NCI-H2029 treated with DMSO at 0.1 percent for 48 hours (cell line): ENCODE measurements around the gene ADD2.
"Not testable (repeated sequence)": the region's sequence is repeated elsewhere in the genome, so short reads cannot be mapped to it uniquely, and the experiment has no call there.

Experiments
- DNase-seq: peaks from one replicate; lab custom pipeline; 2025; lab: John Stamatoyannopoulos, UW

ADD2 gene

DNA sequence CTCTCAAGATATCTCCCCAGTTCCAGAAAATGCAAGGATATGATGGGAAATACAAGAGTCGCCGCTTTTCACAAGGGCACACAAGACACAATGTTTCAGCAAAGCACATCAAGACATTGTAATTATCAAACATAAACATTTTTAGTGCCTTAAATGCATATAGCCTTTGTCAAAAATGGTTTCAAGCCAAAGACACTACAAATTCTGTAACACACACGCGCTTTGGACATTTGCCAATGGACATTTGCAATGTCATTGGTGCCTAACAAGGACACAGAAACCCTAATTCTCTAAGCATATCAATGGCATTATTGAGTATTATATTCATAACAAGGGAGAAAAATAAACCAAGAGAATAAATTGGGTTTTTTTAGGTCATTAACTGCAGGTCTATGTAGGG lies 16.1 kb downstream of the ADD2 start:
- no peak for DNase-seq

DNA sequence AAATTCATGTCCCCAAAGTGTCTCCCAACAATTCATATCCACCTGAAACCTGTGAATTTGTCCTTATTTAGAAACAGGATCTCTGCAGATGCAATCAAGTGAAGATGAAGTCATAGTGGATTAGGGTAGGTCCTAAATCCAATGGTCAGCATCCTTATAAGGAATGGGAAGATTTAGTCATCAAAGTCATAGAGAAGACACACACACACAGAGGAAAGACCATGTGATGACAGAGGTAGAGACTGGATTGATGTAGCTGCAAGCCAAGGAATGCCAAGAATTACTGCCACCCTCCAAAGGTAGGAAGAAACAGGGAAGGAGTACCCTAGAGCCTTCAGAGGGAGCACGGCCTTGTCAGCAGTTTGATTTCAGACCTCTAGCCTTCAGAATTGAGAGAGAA lies 17.7 kb downstream of the ADD2 start:
- DNase-seq = no peak

DNA sequence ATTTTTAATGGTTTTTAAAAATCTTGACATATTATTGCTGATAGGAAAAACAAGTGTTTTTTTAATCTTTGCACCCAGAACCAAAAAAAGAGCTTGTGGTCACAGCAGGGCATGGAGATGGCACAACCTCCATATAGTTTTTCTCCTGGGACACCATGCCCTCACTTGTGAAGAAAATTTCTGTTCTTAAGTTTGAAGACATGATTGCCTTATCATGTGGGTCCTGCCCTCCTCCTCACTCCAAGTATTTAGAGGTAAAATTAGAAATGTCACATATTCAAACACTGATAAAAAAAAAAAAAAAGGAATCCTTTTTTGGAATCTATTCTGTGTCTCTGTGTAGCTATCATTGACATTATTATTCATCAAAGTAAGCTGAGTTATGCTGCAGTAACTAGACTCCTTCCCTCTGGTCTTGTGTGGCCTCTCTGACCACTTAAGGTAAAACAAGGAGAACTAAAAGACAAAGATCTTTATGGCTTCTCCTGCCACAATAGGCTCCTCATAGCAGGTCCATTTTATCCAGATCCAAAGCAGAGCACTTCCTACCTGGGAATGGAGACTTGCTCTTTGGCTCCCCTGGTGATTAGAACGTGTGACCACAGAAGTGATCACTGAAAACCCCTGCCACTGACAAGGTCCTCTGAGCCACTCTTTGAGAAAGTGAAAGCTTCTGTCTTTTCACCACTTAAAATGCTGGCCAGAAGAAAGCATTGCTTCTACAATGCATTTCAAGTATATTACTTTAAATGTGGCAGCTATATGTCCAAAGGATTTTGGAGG lies 19.8 kb downstream of the ADD2 start:
- no peak for DNase-seq

DNA sequence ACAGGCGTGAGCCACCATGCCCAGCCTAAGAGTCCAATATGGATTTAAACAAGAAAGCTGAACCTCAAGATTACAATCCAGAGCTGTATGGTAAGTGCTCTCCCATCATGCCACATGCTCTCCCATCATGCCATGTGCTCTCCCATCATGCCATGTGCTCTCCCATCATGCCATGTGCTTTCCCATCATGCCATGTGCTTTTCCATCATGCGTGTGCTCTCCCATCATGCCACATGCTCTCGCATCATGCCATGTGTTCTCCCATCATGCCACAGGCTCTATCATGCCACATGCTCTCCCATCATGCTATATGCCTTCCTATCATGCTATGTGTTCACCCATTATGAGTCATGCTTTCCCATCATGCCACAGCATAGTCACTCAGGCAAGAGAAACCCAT lies 20.7 kb downstream of the ADD2 start:
- no peak for DNase-seq

DNA sequence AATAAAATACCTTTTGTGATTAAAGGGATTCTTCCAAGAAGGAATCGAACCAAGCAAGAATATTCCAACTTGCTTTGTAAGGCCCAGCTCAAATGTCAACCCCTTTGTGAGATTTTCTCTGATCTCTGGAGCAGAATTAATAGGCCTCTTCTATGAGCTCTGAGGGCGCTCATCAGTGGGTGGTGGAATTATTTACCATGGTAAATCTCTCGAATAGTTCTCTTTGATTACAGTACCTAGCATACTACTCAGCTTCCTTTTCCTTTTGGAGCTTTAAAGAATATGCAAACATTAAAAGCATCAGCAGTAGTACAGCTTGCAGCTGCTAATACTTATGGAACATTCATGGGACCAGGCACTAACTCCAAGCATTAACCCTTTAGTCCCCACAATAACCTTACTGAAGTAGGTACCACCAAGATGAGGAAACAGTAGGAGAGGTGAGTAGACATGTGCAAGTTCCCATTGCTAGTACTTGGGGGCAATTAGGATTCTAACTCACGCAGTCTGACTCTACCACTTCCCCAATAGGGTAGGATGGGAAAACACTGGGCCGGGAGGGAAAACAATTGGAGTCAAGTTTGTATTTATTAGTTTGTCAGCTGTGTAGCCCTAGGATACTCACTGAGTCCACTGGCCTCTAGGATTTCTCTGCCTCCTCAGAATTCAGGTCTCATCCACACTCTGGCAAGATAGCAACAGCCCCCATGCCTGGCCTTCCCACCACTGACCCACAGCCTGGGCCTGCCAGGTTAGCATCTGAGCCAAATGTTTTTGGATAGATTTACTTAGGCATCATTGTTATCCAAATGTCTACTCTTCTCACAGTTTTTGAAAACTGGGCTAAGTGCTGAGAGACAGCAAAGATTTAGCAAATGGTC lies 21.7 kb downstream of the ADD2 start:
- DNase-seq = no peak

DNA sequence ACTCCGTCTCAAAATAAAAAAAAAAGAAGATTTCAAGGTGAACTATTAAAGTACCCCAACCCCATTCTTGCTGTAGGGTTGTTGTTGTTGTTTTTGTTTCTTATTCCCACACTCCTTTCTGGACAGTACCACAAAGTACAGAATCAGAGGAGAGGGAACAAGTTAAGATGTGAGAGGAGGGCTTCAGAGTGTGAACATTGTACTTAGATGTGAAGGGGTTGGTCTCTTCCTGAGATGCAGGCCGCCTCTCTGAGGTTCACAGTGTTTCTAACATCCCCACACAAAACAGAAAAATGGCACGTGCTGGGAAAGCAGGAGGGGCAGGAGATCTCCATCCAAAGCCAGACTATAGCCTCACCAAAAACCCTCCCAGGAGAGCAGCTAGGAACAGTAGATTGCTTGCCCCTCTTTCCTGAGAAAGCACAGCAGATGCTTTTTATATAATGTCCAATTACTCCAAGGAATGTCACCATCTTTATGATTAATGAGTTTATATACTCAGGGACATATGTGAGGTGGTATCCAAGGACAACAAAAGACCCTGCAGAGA lies 22.6 kb downstream of the ADD2 start:
- no peak for DNase-seq

DNA sequence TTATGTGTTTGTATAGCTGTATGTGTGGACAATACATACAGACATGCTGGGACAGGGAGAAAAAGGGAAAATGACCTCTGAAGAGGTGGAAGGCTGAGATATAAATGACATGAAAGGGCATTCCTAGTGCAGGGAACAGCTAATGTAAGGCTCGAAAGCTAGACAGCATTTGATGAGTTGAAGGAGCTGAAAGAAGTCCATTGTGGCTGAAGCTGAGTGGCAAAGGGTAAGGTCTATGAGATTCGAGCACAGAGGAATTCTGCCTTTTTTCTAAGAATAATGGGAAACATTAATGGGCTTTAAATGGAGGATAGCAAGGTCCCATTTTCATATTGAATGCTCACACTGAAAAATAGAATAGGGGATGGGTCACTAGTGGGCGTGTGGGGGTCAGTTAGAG lies 23.6 kb downstream of the ADD2 start:
- no peak for DNase-seq

DNA sequence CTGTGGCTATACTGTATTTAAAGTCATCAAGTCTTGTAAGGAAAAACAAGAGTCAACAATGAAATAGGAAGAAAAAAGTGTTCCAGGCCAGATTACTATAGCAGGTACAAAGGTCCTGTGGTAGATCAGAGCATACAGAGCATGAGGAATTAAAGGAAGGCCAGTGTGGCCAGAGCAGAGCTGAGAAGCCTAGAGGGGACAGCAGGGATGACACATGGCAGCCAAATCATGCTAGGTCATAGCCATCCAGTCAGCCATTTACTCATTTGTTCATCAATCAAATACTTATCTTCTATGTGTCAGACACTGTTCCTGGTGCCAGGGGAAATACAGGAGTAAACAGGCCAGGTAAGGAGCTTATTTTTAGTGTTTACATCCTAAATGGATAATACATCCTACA lies 24.3 kb downstream of the ADD2 start:
- DNase-seq = no peak

DNA sequence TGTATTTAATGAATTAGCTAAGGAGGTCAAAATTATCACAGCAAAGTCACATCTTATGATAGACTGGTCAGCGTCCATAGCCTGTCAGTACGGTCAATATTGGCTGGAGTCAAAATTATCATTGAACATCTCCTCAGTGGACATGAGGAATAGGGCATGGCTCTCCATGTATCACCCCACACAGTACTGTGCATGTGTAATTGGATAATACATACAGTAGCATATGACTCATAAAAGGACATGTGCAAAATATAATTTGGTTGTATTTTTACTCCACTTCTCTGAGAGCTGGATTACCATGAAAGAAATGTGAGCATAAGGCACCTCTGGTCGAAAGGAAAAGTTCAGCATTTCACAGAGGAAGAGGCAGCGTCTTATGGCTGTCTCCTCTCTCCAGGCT lies 24.9 kb downstream of the ADD2 start:
- no peak for DNase-seq

DNA sequence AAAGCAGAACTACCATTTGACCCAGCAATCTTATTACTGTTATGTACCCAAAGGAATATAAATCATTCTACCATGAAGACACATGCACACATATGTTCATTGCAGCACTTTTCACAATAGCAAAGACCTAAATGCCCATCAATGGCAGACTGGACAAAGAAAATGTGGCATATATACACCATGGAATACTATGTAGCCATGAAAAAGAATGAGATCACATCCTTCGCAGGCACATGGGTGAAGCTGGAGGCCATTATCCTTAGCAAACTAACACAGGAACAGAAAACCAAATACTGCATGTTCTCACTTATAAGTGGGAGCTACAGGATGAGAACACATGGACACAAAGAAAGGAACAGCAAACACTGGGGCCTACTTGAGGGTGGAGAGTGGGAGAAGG lies 28.5 kb downstream of the ADD2 start:
- DNase-seq = not testable (repeated sequence)

DNA sequence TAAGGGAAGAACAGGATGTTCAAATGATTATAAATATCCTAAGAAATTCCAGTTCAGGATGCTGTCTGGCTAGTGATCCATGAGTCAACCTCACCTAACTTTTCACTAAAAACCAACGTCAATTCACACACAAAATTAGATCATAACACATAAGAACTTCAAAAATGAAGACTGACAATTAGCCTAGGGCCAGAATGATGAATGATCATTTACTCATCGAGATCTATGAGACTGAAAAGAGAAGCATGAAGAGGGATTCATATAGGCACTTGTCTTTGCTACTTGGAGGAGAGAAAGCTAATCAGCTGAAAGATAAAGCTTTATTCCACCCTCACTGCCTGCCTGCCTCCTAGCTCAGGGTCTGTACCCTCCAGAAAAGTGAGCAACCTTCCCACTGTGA lies 29.8 kb downstream of the ADD2 start:
- no peak for DNase-seq

DNA sequence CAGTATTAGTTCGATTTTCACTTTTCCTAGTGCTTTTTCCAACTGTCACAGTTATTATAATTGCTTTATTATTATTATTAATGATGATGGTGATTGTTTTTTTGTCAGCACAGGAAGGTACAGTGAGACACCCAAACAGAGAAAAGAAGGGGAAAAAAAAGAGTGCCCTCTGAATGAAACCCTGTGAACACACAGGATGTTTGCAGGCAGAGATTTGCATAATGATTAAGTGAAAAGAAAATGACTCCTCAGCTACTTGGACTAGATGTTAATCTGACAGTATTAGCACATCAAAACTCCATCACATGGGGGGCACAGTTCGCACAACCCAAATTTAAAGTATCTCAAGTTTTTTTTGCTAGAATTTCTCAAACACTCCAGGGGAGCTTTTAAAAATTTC lies 32.9 kb downstream of the ADD2 start:
- no peak for DNase-seq

DNA sequence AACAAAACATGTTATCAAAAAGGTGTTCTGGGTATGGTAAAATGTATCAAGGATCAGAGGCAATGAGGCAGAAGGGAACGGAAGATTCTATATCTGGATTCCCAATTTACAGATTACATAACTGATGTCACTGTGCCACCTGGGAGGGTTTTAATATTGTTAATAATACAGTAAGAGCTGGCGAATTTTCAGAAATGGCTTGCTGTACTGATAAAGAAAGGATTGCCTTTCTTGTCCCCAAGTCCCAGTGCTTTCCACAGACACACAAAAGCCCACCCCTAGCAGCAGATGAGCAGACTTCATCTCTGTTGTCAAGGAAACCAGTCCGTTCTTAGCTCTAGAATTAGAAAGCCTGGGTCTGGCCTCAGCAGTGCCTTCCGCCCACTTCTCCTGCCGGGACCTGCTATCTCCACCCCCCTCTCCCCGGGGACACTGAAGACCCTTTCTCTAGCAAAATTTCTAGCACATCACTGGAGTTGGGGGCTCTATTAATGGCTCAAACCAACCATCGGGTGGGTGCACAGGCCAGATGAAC lies 34.3 kb downstream of the ADD2 start:
- DNase-seq = no peak

DNA sequence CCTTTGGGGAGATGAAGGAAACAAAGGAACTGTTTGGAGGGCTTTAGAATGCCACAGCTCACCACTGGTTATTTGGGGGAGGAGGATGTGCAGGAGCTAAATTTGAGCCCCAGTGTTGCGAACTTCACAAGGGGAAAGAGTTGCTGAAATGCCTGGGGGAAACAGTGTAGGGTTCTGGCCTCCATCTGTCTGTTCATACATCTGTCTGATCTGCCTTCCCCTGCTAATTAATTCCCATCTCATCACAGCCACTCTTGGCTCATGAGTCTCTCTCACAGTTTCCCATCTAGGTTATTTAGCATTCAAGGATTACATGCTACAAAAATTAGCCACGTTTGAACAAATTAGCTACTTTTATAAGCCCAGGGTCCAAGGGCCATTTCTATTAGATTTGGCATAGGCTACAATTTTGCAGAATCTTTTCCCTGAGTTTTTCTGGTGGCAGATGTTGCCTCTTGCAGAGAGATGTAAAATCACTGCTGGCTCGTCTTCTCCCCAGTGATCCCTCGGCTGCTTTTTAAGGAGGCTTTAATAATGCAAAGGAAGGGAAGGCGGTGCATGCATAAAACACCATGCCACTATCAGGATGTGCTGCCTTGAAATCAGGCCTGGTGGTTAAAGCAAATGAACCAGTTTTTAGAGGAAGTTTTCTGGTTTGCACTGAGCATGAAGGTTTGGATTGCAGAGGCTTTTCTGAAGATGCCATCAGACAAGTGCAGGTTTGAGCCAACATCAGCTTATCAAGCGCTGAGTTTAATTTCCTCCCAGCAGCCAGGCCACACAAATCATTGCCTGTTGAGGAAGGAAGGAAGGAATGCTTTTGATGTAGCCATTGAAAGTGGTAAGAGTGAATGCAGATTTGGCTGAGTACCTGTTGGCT lies 35.0 kb downstream of the ADD2 start:
- no peak for DNase-seq

DNA sequence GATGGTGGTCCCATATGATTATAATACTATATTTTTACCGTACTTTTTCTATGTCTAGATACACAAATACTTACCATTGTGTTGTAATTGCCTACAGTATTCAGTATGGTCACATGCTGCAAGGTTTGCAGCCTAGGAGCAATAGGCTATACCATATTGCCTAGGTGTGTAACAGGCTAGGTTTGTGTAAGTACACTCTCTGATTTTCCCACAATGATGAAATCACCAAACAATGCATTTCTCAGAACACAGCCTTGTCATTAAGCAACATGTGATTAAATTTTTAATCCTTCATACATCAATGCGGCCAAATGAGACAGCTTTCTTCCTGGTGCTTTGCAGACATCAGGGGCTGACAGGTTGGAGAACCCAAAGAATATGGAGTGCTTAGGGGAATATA lies 37.3 kb downstream of the ADD2 start:
- DNase-seq = no peak

DNA sequence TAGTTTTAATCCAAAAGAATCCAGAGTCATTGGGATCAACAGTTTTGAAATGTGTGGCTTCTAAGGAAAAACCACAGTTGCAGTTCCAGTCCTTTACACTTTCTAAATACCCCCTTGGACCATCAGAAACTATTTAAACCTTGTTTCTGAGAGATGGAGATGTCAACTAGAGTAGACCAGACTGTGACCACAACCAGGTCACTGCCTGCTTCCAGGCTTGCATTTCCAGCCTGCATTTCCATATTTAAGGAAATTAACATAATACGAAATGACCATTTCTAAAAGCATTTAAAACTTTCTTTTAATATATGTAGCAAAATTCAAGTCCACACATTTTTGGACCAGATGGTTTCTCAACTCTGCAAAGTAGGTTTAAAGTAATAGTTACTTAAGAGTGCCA lies 38.4 kb downstream of the ADD2 start:
- DNase-seq = no peak

DNA sequence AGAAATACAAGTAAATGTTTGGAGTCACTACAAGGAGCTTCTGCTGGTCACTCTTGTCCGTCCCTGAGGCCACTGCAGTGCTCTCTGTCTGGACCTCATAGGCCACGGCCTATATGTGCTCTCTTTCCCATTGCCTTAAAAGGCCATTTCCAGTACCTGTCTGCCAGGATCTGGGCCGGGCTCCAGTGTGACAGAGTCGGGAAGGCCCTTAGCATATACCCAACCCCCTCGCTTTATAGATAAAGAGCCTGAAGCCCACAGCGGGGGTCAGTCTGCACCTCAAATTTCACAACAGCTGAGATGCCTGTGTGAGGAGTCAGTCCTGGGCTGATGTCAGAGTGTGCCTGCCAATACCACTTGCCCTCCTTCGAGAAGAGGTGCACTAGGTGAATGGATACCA lies 39.9 kb downstream of the ADD2 start:
- DNase-seq = no peak

DNA sequence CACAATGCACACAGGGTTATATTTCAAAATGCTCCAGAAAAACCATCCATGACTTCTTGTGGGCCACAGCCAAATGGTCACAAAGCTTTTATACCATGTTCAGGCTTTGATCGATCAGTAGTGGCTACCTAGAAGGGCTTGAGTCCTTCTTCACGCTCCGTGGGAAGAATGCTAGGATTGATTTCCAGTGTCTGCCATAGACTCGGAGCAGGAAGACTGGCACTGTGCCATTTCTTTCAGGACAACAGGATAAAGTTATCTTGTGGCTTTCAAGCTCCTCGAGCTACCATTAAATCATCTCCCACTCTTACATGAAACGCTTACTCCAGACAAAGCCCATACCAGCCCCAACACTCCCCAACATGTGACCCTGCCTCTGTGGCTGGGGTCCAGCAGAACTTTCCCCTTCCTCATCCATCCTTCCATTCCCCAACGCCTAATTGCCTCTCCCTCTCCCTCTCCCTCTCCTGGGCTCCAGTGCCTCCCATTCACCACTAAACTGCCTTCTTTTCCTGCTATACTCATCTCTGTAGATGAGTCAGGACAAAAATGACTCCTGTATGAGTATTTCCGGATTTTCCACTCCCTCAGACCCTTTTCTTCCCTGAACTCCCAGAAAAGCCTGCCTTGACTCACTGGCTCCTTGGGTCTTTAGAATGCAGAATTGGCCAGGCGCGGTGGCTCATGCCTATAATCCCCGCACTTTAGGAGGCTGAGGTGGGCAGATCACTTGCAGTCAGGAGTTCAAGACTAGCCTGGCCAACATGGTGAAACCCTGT lies 40.9 kb downstream of the ADD2 start:
- no peak for DNase-seq

DNA sequence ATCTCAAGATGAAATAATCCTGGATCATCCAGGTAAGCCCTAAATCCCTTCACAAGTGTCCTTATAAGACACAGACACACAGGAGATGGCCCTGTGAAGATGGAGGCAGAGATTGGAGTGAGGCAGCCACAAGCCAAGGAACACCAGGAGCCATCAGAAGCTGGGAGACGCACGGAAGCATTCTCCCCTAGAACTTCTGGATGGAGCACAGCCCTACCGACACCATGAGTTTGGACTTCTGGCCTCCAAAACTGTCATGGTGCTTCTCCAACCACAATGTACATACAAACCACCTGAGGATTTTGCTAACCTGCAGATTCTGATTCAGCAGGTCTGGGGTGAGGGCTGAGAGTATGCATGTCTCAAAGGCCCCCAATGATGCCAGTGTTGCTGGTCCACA lies 42.5 kb downstream of the ADD2 start:
- DNase-seq = no peak

DNA sequence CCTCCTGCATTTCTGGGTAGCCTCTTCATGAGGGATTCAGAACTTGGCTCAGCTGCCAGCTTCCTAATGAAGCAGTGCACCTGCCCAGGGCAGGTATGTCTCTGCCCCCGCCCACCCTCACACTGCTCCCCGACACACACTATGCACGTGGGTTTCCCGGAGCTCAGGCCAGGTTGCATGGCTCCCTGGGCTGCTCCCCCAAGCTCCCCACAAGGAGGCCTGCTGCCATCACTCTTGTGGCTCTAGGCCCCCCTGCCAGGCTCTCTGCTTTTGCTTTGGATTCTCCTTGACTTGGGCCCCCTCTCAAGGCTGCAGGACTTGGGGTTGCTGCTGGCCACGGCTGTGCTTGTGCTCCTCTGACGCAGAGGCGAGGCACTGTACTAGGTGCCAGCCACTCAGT lies 43.6 kb downstream of the ADD2 start:
- no peak for DNase-seq

DNA sequence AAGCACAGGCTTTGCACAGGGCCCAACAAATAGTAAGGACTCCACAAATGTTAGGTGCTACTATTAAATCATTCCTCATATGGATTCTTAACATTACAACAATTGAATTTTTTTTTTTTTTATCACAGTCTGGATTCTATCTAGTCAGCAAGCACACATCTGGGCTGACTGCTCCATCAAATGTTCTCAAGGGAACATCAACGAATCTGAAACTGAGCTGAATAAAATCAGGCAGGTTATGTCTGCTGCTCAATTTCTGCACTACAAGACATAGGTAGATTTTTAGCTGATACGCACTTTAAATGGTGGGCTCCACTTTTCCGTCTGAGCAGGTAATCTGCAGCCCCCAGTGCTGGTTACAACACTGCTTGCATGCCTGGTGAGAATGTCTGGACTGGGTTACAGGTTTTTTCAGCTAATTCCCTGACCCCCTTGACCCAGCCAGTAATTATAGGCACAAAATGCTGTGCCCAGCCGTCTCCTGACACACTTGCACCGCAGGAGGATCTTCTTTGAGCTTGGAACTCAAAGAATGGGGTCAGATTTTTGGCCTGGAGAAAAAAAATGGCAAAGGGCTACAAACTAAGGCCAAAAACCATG lies 44.6 kb downstream of the ADD2 start:
- DNase-seq = no peak
